CD4-positive, alpha-beta T cell treated with Interleukin-1 beta for 1 hour (primary cell): ENCODE results near the gene GFRAL.
"Not testable (repeated sequence)": the region's sequence is repeated elsewhere in the genome, so short reads cannot be mapped to it uniquely, and the experiment has no call there.

ENCODE experiments used
- DNase-seq, 2 donors: peaks; one replicate each; pipeline ENCODE4 v3.0.0-alpha.2; 2020 to 2022

GFRAL gene, protein sequence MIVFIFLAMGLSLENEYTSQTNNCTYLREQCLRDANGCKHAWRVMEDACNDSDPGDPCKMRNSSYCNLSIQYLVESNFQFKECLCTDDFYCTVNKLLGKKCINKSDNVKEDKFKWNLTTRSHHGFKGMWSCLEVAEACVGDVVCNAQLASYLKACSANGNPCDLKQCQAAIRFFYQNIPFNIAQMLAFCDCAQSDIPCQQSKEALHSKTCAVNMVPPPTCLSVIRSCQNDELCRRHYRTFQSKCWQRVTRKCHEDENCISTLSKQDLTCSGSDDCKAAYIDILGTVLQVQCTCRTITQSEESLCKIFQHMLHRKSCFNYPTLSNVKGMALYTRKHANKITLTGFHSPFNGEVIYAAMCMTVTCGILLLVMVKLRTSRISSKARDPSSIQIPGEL

DNA sequence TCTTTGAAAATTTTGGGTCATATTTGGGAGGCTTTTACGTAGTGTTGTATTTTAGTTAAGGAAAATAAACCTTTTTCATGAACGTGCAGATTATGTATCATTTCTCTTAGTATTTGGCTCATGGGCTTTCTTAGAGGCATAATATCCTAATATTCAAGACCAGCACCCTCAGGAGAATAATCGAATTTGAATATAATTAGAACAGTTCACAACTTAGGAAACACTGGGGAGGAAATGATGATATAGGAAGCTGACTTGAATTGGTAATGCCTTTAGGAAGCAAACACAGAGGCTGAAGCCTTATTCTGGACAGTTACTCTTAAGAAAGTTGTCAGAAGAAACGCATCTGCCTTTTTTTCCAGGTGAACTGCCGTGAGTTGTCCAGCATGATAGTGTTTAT, at the start of gene GFRAL:
Gene GFRAL, plus strand, starts transcription at position 301 of the 400 bp plus-strand sequence. Its CDS starts 86 bp downstream, at position 387.
- DNase-seq: no peak

DNA sequence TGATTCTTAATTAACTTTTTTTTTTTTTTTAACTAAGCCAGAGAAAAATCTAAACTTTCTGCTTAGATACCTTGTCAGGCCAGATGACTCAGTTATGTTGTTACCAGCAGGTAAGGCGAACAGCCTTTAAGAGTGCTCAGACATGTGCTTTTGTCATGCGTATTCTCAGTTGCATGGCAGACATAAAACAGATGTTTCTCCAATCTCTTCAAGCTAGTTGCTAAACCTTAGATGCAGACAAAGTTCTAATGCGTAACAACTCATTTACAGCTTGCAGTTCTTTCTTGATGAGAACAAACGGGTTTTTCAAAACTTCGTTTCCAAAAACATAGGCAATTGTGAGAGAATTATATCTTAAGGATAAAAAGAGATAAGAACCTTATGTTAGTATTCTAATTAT, 49.6 kb upstream of the GFRAL start:
- DNase-seq: no peak

DNA sequence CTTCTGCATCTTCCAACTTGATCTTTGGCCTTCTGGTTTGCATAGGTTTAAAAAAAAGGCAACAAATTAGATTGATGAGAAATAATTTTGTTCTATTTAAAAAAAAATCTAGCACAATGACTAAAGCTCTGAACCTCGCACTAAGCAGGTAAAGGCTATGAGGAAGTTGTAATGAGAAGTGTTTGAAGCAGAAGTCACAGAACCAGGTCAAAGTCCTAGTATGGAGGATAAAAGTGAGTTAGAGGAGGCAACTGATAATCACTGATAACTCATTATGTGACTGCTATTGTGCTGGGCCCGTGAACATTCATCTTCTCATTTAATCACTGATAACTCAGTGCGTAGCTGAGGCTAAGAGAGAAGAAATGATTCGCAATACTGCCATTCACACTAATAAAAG, 46.1 kb upstream of the GFRAL start:
- no peak for DNase-seq

DNA sequence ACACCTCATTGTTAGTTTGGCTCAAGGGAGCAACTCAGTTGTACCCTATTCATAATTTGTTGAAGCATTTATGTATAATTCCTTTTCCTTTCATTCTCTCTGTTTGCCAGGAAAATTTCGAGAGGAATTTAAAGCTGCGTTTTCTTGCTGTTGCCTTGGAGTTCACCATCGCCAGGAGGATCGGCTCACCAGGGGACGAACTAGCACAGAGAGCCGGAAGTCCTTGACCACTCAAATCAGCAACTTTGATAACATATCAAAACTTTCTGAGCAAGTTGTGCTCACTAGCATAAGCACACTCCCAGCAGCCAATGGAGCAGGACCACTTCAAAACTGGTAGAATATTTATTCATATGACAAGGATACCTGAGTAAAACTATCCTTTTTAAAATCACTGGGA, 45.2 kb upstream of the GFRAL start:
- DNase-seq: no peak

DNA sequence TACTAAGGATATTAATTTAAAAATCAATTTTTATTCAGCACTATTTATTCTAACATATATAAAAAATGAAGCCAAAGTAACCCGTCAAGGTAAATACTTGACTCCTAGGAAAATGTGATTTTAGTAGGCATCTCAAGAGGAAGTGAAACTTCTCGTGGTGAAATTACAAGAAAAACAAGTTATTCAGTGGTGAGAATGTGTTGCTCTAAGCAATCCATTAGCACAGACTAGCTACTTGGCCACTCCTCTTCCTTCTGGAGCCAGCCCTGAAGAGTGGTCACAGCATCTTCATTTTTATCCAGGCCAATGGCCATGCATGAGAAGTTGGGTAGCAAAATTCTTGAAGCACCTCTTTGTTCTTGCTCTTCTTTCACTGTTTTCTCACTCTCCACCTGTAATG, 40.4 kb upstream of the GFRAL start:
- DNase-seq: no peak

DNA sequence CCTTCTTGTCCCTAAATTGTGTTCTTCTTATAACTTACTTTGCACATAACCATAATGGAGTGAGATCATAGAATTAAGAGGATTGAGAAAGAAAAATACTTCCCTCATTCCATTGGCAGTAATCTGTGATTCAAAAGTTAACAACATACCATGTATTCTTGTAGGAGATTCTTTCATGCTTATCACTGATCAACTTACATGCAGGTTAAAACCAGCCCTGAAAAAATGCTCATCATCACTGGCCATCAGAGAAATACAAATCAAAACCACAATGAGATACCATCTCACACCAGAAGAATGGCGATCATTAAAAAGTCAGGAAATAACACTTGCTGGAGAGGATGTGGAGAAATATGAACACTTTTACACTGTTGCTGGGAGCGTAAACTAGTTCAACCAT, 36.5 kb upstream of the GFRAL start:
- no peak for DNase-seq

DNA sequence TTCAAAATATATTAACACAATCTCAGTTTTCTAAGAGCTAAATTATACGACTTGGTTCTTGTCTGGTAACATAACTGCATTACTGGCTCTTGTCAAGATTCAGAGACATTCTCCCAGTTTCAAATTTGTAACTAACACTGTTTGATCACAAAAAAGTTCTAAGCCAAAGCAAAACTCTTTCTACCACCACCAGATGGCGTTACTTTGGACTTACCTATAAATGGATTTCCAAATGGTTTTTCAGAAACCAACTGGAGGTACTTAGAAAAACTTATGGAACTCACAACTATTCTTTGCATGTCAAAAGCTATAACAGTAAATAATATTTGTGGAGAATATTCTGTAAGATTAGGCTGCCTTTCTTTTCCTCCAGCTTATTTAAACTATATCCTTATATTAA, 34.2 kb upstream of the GFRAL start:
- DNase-seq: no peak

DNA sequence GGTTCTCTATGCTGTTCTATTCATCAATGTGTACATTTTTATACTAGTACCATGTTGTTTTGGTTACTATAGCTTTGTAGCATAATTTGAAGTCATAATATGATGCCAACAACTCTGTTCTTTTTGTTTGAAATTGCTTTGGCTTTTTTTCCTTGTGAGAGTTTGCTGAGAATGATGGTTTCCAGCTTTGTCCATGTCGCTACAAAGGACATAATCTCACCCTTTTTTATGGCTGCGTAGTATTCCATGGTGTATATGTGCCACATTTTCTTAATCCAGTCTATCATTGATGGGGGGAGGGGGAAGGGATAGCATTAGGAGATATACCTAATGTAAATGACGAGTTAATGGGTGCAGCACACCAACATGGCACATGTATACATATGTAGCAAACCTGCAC, 30.1 kb upstream of the GFRAL start:
- not testable (repeated sequence) for DNase-seq

DNA sequence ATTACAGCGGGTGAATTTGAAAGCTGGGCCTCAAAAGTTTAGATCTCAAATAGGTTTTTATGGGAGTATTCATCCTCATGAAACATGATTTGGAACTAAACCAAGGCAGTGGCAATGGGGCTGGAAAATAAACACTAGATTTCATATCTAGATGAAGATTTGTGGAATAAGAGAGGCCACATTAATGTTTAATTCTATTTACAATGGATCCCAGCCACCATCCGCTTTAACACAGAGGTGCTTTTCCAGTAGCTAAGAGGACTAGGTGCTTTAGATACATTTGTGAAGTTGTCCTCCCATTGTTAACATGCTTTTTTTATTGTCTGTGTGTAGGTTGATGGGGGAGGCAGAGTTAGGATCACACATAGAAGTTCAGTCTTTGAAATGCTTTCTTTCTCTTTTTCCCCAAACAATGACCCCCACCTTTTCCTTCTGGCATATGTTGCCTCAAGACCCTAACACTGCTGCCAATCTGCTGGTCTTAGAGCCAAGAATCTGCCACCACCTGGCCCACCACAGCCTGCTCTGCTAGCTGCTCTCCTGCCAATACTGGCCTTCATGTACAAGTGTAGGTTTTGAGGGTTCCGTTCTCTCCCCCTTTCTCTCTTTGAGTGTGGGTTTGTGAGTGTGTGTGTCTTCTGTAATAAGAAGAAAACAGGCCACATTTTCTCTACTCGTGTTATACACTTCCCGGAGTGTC, 27.8 kb upstream of the GFRAL start:
- DNase-seq: no peak

DNA sequence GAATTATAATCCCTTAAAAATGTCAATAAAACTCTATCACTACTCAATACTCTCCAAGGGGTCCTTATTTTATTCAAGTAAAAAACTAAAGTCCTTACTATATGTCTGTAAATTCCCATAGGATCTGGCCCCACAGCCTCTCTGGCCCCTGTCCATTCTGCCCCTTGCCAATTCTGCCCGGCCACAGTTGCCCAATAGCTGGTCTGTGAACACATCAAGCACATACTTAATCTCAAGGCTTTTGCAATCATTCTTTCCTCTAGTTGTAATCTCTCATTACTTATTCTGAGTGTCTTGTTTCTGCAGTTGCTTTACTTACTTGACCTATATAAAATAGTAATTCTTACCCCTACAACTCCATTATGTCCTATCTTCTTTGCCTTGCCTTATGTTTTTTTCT, 22.5 kb upstream of the GFRAL start:
- DNase-seq: no peak

DNA sequence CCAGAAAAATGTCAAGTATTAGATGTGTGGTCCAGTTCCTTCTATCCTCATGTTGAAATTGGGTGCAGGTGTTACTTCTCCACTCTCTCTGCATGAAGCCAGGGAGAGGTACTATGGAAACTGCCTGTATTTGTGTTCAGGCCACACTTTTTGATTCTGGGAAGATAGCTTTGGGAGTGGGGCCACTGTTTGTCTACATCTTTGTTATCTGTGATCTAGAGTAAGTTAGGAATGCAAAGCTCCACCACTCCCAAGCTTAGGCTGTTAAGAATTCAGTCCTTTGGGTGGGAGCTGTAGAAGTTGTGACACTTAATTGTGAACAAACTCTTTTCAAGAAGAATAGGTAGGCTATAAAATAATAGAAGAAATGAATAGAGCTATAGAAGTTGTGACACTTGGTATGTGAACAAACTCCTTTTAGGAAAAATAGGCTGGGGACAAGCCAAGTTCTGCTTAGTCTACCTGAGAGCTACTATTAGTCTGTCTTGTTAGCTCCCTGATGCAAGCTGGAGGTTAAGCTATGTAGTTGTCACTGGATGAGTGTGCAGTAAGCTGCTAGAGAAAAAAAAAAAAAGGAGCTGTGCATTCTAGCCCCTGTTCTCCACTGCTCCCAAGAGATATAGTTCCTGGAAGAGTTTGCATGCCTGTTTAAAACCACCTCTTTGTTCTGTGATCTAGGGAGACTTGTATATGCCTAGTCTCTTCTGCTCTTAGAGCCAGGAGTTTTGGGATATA, 7.1 kb upstream of the GFRAL start:
- no peak for DNase-seq

DNA sequence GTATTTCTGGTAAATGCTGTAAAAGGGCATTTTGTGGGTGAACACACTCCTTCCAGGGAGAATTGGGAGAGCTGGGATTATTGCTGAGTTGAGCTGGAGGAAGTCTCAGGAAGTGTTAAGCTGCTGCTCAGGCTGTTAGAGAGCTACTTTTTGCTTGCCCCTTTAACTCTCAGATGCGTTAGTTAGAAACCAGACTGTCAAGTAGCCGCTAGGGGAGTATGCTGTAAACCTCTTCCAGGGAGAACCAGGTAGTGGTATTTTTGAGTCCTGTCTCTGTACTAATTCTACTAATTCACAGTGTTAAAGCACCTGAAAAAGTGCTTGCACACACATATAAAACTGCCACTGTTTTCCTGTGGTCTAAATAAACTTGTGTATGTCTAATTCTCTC, 6.6 kb upstream of the GFRAL start:
- DNase-seq: no peak

DNA sequence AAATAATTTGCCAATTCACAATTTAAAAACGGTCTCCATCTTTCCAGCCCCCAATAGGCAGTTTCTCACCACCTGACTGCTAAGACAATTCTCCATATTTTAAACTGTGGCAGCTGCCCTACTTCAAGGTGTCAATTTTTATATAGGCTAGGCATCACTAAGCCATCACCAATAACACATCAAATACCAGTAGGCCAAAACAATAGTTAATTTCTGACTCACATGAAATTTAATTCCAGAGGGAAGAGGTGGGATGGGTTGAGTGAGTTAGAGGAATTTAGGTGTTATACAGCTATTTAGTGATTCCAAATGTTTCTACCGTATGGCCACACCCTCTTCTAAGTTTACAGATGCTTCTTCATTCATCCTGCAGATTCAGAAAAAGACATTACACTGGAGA, 49.9 kb downstream of the GFRAL start:
- no peak for DNase-seq

DNA sequence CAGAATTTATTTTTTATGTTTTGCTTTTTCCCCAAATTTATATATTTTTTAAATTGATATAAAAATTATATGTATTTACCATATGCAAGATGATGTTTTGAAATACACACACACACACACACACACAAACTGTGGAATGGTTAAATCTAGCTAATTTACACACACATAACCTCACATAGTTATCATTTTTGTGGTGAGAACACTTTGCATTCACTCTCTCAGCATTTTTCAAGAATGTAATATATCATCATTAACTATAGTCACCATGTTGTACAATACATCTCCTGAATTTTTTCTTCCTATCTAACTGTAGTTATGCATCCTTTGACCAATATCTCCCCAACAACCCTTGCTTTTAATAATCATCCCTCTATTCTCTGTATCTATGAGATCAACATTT, 52.2 kb downstream of the GFRAL start:
- no peak for DNase-seq

DNA sequence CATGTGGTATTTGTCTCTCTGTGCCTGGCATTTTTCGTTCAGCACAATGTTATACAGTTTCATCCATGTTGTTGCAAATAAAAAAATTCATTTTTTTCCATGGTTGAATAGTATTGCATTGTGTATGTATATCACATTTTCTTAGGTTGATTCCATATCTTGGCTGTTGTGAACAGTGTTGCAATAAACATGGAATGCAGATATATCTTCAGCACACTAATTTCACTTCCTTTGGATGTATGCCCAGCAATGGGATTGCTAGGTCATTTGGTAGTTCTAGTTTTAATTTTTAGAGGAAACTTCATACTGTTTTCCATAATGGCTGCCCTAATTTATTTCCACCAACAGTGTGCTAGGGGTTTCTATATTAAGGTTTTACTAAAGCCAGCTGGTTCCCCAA, 52.6 kb downstream of the GFRAL start:
- DNase-seq: no peak

DNA sequence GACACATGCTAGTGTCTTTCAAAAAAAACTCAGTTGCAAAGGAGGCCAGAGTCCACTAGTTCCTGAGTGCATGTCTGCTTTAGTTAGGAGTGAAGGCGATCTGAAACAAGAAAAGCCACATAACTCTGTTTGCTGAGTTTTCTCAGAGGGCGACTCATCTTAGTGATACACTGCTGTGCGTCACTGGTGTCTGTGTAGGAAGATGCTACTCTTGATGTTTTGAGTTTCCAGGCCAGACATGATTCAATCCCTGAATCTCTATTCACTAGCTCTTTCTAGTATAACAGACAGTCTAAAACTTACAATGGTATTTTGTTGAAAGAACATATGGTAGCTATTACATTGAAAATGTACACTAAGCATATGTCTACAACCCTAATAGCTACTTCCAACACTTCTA, 60.9 kb downstream of the GFRAL start:
- no peak for DNase-seq

DNA sequence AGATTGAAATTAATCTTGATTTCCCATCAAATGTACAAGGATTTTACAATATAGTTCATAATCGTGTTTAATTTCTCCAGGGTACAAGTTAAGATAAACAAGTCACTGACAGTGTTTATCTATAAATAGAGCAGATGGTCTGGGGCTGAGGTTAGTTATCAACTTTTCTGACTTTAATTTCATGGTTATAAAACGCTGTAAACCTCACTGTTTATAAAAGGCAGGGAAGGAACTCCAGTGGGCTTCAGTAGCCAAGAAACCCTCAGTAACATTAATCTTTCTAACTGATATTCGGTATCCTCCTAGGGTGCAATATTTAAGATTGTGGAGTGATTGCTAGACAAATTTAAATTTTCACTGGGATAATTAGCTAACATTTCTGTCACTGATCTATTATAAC, 68.6 kb downstream of the GFRAL start:
- DNase-seq: no peak

DNA sequence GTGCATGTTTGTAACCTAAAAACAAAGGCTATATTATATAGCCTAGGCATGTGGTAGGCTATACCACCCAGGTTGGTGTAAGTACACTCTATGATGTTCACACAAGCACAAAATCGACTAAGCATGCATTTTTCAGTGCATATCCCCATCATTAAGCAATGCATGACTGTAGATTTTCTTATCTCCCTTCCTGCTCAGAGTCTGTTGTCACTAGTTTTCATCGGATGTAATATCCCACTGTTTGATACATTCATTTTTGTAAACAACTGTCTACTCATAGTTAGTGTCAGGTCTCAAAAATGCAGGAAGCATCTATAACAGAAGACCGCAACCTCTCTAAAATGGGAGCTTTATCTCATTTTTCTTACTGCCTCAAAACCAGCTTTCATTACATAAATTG, 70.7 kb downstream of the GFRAL start:
- no peak for DNase-seq

DNA sequence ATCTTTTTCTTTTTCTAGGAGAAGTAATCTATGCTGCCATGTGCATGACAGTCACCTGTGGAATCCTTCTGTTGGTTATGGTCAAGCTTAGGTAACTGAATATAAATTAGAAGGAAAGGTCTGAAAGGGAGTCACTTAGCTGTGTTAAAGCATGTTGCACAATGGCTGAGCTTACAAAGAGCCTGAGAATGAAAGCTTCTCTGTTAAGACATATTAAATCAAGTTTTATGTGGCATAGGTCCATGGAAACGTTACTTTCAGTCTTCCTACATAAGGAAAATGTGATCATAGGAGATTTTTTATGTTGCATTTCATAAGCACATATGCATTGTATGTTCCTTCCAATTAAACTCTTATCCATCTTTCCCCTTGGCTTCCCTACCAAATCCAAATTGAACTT, 72.1 kb downstream of the GFRAL start:
- no peak for DNase-seq

DNA sequence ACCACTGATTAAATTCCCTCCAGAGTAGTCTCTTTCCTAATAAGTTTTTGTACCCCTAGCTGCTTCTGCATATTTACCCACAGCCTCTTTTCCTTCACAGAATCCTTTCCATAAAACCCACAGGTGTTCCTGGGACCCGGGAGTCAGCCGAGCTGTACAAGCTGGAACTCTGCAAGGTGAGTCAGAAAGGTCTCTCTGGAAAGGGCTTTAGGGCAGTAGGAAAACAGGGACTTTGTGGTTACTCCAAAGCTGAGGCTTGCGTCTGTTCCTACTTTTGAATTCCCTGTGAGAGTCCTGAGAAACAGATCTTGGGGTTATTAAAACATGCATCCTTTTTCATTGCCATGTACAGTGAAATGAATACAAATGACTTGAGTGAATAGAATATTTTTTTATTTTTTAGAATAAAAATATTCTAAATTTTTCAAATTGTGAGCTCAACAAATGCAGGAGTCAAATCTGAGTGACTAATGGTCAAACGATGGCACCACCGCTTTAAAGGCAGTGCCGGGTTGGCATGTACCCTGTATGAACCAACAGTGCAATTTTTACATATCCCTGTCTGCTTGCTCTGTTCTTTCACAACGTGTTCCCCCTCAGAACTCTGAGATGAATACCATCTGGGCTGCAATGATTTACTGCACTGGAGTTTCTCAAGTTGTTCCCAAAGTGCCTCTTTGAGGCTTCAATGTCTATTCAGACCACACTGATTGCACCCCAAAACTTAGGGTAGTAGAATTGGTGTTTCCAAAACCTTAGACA, 78.4 kb downstream of the GFRAL start:
- DNase-seq: no peak

DNA sequence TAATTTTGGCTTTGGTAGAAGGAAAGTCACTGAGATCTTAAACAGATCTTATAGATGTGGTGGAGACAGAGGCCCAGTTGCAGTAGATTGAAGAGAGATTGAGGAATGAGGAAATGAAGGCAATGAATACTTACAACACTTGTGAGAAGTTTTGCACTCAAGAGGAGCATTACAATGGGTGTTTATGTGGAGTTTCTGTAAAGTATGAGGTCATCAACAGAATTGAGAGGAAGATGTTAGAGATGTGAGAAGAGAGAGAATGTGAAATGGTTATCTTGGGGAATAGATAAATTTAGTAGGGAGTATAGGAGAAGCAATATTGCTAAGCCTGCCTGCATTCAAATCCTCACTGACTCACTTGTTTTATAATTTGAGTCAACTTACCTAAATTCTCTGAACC, 83.4 kb downstream of the GFRAL start:
- DNase-seq: no peak

DNA sequence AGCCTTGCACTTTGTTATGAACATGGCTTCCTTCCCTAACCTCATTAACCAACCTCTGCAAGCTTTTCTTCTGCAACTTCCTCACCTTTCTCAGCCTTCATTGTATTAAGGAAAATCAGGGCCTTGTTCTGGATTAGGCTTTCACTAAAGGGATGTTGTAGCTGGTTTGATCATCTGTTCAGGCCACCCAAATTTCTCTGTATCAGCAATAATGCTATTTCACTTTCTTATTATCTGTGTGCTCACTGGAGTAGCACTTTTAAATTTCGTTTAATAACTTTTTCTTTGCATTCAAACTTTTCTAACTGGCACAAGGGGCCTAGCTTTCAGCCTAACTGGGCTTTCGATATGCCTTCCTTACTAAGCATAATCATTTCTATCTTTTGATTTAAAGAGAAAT, 96.7 kb downstream of the GFRAL start:
- no peak for DNase-seq

DNA sequence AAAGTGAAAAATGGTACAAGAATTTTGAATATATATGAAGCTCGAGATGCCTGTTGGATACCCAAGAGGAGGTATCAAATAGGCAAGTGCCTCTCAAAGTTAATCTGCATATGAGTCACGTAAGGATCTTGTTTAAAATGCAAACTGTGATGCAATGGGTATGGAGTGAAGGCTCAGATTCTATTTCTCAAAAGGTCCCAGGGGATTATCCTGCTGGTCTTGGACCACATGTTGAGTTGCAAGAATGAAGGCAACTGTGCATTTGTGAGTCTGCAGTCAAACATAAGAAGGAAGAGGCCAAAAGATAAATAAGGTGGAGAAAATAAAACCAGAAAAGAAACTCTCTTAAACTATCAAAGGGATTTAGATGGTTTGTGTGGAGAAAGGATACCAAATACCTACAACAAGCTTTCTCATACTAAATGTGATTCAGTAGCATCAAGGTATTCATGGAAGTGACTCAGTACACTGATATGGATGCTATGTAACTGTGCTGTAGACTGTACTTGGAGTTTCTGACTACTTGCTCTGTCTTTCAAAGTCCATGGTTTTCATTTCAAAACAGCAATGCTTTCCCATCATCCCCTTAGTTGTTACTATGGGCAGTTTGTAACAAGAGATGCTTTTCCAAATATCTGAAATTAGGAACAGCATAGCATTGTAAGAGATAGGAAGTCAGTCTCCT, 106.3 kb downstream of the GFRAL start:
- no peak for DNase-seq
